ENCODE data around the gene KCMF1. TPM values are rescaled to one million over a fixed set of nuclear protein-coding genes. Genes with fewer than 3 reads are reported as not detected.

Gene KCMF1
- total RNA-seq, 1 donor: 80.3 TPM

- no peak for TF ChIP-seq CTCF (IDR thresholded peaks at IDR 0.05; ENCODE audit: insufficient read depth, low read depth, low read length)
- DNase-seq (ENCODE audit: low read depth): no peak
- H3K4me3 ChIP-seq (ENCODE audit: low read depth, low read length): no peak overlapping the region
These were observed 30.6 kb downstream of the KCMF1 start for GRCh38 chr2:85001595-85001994.

- no peak for TF ChIP-seq CTCF (IDR thresholded peaks at IDR 0.05; ENCODE audit: insufficient read depth, low read depth, low read length)
- H3K4me3 ChIP-seq (ENCODE audit: low read depth, low read length): no peak overlapping the region
- no peak for DNase-seq (ENCODE audit: low read depth)
These were observed 31.6 kb downstream of the KCMF1 start for GRCh38 chr2:85002534-85002933.

- DNase-seq (ENCODE audit: low read depth): no peak
- no peak overlapping the region for H3K4me3 ChIP-seq (ENCODE audit: low read depth, low read length)
- no peak for TF ChIP-seq CTCF (IDR thresholded peaks at IDR 0.05; ENCODE audit: insufficient read depth, low read depth, low read length)
These were observed 37.3 kb downstream of the KCMF1 start for GRCh38 chr2:85008252-85008651.

GRCh38 chr2:85009019-85009618, 38.2 kb downstream of the KCMF1 start:
- H3K4me3 ChIP-seq (ENCODE audit: low read depth, low read length): no peak overlapping the region
- DNase-seq (ENCODE audit: low read depth): no peak
- no peak for TF ChIP-seq CTCF (IDR thresholded peaks at IDR 0.05; ENCODE audit: insufficient read depth, low read depth, low read length)

GRCh38 chr2:85010404-85010803, 39.4 kb downstream of the KCMF1 start:
- H3K4me3 ChIP-seq (ENCODE audit: low read depth, low read length): no peak overlapping the region
- no peak for TF ChIP-seq CTCF (IDR thresholded peaks at IDR 0.05; ENCODE audit: insufficient read depth, low read depth, low read length)
- no peak for DNase-seq (ENCODE audit: low read depth)

GRCh38 chr2:85011098-85011497, 40.1 kb downstream of the KCMF1 start:
- DNase-seq (ENCODE audit: low read depth): no peak
- TF ChIP-seq CTCF (IDR thresholded peaks at IDR 0.05; ENCODE audit: insufficient read depth, low read depth, low read length): no peak
- H3K4me3 ChIP-seq (ENCODE audit: low read depth, low read length): no peak overlapping the region

- H3K4me3 ChIP-seq (ENCODE audit: low read depth, low read length): no peak overlapping the region
- peak; percentile 8 for TF ChIP-seq CTCF (IDR thresholded peaks at IDR 0.05; ENCODE audit: insufficient read depth, low read depth, low read length)
- DNase-seq (ENCODE audit: low read depth): no peak
These were observed 40.8 kb downstream of the KCMF1 start for GRCh38 chr2:85011747-85012146.

Measured in fibroblast of villous mesenchyme (primary cell).